Measurements from ENCODE around the gene PDPN.

DNA sequence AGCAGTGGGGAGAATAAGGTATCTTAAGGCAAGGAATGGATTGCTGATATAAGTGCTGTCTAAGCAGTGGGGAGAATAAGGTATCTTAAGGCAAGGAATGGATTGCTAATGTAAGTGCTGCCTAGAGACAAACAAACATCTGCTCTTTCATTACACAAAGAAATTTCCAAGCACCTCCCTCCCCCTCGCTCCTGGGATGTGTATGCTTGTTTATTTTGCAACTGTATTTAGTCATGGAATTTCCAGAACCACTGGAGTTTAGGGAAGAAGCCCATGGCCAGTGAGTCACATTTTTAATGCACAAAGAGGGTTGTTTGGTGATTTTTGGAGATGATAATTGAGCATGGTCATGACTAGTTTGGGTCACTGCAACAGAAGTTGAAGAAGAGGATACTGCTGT, 21.5 kb downstream of the PDPN start:
- TF ChIP-seq POLR2A (IDR thresholded peaks at IDR 0.05; ENCODE audit: control extremely low read depth in 1 of 2, low read depth in 2 of 2, low read length in 2 of 2) (no peak), SRF (IDR thresholded peaks at IDR 0.05; ENCODE audit: low read depth, low read length) (no peak), TEAD4 (IDR thresholded peaks at IDR 0.05; ENCODE audit: low read depth, low read length) (no peak), SP1 (IDR thresholded peaks at IDR 0.05; ENCODE audit: low read depth, low read length) (no peak), CTCF (IDR thresholded peaks at IDR 0.05; ENCODE audit: control extremely low read depth in 1 of 3, insufficient read depth in 1 of 3, low read depth in 1 of 3, low read length in 3 of 3) (no peak), NRF1 (IDR thresholded peaks at IDR 0.05; ENCODE audit: low read depth, low read length) (no peak)
- TF ChIP-seq, protein P1, sequence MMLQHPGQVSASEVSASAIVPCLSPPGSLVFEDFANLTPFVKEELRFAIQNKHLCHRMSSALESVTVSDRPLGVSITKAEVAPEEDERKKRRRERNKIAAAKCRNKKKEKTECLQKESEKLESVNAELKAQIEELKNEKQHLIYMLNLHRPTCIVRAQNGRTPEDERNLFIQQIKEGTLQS (IDR thresholded peaks at IDR 0.05; ENCODE audit: insufficient read depth, low read depth, low read length), result no peak
